ACHN (cell line): ENCODE measurements around the gene PLA2G4E.
A peak's percentile ranks its signal among the peaks of the same experiment; 100 is the strongest.

Experiments used
- DNase-seq: peaks from one replicate; pipeline ENCODE4 v3.0.0-alpha.2; 2015
- in situ Hi-C: cut with HindIII; loops from 2 replicates; pipeline ENCODE4 v1.10.0; 2017; ENCODE audit warnings: low sequenced_read_pairs, low pct_ligation_motif_present, low pct_unique_long_range_greater_than_20kb

The PLA2G4E gene

DNA sequence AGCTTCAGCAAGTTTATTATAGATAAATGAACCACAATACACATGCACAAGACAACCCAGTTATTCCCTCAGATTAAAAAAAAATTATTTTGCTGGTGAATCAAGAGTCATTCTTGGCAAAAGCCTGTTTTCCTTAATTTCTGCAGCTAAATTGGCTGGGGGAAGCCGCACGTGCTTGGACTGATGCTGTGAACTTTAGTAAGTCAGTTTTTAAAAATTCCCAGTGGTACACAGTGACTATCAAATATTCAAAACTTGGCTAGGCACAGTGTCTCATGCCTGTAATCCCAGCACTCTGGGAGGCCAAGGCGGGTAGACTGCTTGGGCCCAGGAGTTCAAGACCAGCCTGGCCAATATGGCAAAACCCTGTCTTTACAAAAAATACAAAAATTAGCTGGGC is 72.4 kb downstream of the PLA2G4E start:
- in situ Hi-C loops, result no loop called here

DNA sequence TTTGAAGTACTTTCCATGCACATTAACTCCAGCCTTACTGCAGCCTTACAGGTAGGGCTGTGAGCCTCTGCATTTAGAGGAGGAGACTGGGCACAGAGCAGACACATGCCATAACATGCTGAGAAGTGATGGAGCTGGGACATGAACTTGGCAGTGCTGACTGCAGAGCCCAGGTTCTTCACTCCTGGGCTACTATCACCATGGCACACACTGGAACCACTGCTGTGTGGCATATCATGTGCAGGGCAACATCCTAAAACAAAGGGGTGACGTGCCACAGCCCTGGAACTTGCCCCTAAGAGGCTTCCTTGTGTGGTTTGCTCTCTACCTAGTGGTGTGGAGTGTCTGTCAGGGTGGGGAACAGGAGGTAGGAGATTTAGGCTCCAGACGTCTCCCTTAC is 73.9 kb downstream of the PLA2G4E start:
- DNase-seq, result no peak
- in situ Hi-C loops, result no loop called here

More for the DNA sequence above, 72.4 kb downstream of the PLA2G4E start:
- no peak for DNase-seq

DNA sequence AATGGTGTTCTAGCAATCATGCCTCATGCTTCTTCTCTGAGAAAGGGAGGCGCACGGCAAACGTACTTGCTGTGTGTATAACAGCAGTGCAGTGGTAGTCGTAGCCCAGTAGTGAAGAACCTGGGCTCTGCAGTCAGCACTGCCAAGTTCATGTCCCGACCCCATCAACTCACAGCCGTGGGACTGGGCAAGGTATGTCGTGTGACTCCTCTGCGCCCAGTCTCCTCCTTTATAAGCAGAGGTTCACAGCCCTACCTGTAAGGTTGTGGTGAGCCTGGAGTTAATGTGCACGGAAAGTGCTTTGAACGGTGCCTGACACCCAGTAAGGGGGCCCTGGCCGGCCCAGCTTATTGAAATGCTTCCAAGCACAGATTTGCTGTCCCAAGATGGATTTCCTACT is 75.1 kb downstream of the PLA2G4E start:
- no peak for DNase-seq
- in situ Hi-C loops, result no loop called here

DNA sequence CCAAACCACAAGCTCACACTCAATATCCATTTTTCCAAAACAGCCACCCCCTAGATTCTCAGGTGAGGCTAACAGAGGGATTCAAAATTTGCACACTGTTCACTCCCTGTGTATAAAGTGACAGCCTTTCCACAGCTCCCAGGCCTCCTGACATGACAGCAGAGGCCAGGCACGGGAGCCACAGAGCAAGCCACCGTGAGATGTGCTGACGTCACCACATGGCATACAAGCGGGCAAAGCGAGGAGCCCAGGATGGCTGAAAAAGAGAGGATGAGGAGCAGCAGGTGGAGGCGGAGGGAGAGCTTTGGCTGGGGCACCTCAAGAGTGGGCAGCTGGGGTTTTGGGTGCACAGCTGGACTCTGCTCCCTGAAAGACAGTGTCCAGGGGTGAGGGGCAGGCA is 75.6 kb downstream of the PLA2G4E start:
- DNase-seq, result no peak
- in situ Hi-C loops, result no loop called here

DNA sequence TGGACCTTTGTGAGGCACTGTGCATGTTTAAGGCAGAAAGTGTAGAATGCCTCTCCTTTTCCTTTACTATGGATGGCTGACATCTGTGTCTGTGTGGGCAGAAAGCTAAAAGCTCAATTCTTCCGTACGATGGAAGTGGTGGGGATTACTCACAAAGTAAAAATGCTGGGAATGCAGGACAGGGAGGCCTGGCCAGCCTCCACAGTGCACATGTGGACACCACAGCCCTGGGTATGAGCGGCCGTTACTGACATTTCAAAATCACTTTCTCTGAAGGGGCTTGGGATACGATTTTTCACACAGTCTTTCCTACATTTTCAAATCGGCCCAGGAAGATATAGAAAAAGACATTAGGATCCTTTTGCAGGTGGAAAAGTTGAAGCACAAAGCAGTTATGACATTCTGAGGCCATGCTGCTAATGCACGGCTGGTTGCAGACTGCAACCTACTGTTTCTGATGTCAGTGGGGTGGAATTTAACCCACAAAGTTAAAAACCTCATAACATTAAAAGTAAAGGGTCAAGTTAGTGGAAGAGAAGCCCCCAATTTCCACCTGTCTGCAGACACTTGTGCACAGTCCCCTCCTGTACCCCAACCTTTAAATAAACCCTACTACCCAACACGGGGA is 76.4 kb downstream of the PLA2G4E start:
- peak; percentile 93 for DNase-seq
- in situ Hi-C loops, result no loop called here

DNA sequence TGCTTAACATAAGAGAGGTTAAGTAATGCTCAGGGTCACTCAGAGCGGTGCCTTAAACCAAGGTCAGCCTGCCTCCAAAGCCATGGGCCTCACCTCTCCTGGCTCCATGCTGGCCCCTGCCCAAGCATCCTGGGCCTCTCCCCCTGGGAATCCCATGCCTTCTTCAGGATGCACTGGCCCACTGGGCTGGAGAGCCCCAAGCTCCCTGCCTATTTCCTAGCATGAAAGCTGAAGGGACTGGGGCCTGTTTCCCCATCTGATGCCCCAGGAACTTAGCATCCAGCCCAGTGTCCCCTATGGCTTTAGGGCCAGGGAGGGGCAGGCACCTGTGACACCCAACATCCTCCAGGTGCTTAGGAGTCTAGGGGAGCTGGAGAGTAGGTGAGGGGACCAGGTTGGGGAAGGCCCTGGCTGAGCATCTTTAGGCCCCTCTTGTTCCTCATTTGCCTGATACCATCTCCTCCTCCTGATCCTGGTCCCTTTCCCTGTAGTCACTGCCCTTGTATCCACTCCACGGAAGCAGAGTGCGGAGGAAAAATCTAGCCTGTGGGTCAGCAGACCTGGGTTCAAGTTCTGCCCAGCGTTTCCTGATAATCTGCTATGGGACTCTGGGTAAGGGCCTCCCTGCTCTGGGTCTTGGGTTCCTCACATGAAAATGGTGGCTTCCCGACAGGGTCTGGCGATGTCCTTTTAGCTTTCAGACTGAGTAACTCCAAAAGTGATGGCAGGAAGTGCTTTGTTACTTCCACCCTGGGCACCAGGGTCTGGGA is 77.1 kb downstream of the PLA2G4E start:
- in situ Hi-C loops, result no loop called here
- no peak for DNase-seq

DNA sequence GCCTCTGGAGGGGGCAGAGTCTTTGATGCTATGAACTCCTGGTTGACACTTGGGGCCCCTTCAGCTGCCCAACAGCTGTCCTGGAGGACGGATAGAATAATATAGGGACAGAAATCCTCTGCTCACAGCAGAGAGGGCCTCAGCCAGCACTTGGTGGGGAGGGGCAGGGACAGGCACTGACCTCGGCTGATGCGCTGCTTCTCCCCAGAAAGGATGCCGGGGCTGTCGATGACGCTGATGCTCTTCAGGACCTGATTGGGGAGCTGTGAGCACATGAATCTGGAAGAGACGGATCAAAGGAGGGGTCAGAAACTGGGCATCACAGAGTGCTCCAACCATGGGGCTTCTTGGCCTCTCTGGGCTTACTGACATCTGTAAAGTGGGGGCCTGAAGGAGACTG is 78.0 kb downstream of the PLA2G4E start:
- in situ Hi-C loops, result no loop called here

DNA sequence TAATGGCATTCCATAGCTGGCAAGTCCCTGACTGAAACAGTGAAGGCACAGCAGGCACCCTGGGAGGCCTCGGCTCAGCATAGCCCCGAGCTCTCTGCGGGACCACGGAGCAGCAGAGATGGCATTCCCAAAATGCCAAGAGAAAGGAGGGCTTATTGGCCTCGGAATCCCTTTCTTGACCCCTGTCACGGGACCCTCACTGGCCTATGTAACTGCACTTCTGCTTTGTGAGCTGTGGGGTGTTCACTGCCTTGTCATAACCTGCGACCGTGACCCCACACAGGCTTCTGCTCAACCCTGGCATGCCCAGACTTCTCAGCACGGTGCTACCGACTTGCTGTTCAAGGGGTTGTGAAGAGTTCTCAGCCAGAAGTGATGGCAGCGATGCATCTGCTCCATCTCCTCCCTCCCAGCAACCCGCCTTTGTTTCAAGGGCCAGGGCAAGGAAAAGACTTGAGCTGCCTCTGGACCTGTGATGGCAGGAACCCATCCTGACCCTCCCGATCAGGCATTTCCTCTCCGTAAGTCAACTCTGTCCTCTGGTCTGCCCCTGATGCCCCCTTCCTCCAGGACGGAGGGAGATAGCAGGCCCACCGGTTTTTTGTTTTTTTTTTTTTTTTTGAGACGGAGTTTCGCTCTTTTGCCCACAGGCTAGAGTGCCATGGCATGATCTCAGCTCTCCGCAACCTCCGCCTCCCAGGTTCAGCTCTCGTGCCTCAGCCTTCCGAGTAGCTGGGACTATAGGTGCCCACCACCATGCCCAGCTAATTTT is 79.0 kb downstream of the PLA2G4E start:
- in situ Hi-C loops, result no loop called here
- DNase-seq, result no peak

More for the DNA sequence above, 78.0 kb downstream of the PLA2G4E start:
- no peak for DNase-seq

DNA sequence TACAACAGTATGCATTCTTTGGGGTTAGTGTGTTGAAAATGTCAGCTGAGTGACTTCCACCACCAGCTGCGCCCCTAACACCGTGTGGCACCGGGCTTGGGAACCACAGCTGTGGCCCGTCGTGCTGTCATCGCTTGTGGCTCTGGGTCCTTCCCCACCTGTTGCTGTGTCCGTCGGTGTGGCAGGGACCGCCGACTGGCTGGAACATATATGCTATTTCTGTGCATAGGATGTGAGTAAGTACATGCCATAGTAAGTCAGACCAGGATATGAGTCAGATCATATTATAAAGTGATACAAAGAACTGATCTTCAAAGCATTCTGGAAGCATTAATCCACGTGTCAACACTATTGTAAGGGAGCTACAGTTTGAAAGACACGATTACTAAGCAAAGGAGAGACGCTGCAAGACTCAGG is 80.4 kb downstream of the PLA2G4E start:
- in situ Hi-C loops, result no loop called here
- peak; percentile 25 for DNase-seq

DNA sequence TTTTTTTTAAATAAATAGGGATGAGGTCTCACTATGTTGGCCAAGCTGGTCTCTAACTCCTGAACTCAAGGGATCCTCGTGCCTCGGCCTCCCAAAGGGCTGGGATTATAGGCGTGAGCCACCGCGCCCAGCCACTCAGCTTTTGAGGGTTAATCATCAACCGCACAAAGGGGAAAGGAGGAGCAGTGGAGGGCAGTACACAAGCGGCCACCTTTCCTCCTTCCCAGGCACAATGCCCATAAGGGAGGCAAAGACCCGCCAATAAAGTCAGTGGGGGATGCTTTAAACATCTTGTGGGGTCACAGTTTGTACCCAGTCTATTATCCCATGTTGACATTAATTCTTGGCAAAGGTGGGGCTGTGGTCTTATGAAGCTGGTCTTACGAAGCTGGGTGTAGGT is 80.9 kb downstream of the PLA2G4E start:
- in situ Hi-C loops, result no loop called here
- DNase-seq, result no peak

DNA sequence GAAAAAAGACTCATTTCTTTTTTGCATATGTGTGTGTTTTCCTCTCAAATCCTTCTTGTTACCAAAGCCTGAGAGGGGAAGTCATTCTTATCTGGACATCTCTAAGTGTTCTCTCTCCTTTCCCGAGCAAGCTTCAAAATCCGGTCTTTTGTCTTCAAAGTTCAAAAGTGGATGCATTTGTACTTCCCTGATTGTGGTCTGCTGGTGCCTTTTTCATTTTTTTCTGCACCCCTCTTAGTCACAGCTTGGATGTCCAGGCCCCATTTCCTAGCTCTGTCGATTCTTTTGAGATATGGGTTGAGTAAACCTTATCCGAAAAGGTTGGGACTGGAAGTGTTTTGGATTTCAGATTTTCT is 83.3 kb downstream of the PLA2G4E start:
- DNase-seq, result no peak
- in situ Hi-C loops, result no loop called here

DNA sequence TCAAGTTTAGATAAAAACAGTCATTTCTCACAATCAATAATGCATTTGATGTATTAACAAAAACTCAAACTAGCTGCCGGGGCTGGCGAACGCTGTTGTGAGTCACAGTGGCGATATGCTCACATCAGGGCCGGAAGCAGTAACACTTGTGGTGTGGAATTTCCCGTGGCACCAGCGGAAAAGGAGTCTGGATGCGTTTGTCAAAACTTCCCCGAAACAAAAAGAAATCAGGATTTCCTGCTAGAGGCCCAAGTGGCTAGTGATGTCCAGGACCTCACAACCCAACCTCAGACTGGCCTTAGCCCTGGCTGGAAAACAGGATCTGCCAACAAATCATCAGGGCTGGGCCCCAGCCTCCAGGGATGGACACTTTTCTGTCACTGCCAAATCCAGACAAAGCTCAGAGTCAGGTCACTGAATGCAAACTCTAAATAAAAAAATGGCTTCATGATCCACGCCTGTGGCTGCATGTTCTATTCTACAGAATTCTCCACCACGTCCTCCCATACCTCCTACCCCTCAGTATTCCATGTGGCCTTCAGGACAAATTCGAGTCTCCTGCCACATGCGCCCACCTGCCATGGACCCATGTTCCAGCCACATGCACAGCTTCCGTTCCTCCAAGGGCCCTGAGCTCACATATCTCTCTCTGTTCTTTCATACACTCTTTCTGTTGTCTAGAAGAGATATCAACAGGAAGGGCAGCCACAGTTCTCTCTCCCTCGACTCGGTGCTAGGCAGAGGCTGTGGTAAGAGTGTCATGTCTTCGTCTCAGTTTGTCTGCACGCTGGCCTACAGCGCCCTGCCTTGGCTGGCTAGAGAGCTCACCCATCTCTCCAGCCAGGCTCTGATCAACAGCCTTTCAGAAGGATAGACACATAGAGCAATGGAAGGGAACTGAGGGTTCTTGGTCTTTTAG is 83.9 kb downstream of the PLA2G4E start:
- in situ Hi-C loops, result no loop called here
- DNase-seq, result no peak

DNA sequence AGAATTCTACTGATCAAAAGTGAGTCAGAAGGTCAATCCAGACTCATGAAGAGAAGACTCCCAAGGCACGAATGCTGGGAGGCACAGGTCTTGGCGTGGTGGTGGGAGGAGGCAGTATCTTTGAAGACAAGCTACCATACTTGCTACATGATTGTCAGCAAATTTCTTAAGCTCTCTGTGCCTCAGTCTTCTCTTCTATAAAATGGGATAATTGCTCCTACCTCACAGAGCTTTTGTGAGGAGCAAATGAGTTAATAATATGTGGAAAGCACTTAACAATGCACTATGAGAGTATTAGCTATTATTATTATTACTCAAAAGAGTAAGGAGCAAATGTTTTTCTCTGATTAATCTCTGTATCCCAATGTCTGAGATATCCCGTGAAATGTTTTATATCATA is 84.7 kb downstream of the PLA2G4E start:
- DNase-seq, result no peak

DNA sequence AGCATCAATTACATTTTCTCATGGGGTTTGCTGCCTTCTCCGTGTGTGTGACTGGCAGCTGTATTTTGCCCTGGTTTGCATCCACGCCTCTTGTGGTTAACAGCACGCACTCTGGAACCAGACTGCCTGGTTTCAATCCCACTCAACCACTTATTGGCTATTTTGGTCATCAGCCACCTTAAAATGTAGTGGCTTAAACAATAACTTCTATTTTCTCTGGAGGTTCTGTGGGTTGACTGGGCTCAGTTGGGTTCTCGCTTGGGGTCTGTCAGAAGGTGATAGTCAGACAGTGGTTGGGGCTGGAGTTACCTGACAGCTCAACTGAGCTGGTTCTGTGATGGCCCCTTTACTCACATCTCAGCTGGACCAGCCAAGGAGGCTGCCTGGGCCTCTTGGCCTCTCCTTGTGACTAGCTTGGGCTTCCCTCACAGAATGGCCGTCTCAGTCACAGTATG is 85.2 kb downstream of the PLA2G4E start:
- DNase-seq, result no peak
- in situ Hi-C loops, result no loop called here

More for the DNA sequence above, 84.7 kb downstream of the PLA2G4E start:
- in situ Hi-C loops, result no loop called here

DNA sequence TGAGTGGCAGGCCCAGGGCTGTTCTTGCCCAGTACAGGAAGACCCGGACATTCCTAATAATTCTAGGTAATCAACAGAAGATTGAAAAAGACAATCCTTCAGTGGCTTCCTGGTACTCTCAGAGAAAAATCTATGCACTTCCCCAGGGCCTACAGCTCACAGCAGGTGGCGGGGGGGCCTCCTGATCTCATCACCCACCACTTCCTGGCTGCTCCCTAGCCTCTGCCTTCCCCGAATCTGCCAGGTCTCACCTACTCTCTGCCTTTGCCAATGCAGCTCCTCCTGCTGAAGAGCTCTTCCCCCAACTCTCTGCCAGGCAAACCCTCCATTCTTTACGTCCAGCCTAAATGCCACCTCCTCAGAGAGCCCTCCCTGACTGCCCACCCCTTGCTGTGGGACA is 86.0 kb downstream of the PLA2G4E start:
- peak; percentile 49 for DNase-seq
- in situ Hi-C loops, result no loop called here

DNA sequence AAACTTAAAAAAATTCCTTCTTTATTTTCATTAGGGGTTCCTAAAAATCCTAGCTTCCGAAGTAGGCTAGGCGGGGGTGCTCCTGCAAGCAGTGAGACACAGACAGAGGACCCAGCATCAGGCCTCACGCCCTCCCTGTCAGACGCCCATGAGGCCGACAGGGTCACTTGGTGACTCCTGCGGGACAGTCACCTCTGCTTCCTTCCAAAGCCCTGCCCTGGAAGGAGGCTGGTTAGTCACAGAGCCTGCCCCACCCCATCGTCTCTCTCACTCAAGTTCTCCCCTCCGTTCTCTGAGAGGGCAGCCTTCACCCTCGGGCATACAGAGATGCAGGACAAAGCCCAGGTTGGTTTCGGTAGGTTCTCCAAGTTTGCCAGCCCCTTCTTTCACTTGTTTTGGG is 87.1 kb downstream of the PLA2G4E start:
- DNase-seq, result no peak
- in situ Hi-C loops, result no loop called here

DNA sequence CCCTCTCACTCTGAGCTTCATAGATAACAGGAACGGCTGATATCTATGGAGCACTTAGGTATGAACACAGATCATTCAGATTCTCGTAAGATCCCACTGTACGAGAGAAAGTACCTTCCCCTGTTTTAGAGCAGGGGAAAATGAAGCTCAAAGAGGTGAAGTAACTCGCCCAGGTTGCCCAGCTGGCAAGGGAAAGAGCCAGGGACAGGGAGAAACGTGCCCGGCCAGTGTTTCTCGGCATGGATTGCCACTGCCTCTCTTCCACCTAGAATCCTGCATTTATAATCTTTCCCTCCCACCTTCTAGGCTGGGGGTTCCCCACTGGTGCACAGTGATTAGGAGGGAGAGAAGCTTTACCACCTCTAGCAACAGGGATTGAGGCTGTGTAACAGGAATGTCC is 87.5 kb downstream of the PLA2G4E start:
- in situ Hi-C loops, result no loop called here
- DNase-seq, result no peak

DNA sequence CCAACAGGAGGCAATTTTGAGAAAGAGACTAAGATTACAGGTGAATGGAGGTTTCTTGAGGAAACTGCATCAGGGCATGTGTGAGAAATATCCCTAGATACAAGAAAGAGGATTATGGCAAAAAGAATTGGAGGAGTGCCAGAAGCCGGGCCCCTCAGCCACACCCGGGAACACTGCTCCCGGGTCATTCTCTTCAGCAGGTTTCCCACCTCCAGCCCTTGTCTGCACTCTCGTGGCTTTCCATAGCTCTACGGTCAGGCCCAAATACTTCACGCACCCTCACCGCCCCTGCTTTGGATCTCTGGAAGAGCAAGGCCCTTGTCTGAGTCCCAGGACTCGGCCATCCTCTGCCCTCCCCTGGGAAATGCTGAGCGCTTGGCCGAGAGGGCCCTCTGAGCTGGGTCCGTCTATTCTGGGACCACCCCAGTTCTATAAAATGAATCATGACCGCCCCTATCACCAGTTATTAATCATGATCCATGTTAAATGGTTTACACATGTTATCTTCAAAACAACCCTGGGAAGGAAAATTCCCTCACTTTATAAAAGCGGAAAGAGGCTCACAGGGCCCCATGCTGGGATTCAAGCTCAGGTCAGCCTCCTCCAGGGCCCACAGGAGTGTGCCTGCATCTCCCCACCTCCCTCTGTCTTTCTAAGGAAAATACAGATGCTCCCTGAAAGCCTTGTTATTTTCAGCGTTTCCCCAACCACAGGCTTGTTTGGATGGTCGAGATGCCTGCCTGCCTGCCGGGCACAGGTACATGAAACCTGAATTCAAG is 88.1 kb downstream of the PLA2G4E start:
- in situ Hi-C loops, result no loop called here
- DNase-seq, result no peak
